ENCODE data around the gene TMEM144. TPM values are rescaled to one million over a fixed set of nuclear protein-coding genes. Genes with fewer than 3 reads are reported as not detected.

The TMEM144 gene
- total and polyA plus RNA-seq, 4 donors: 0.56 to 2.8 (median 1.6) TPM

GRCh38 chr4:158164768-158165213 lies 45.5 kb upstream of the TMEM144 start:
- DNase-seq (ENCODE audit: low spot score): no peak
- Histone ChIP-seq H3K27ac (ENCODE audit: low read depth in 1 of 2, low read length in 2 of 2) (no peak overlapping the region), H3K27me3 (ENCODE audit: control insufficient read depth in 4 of 4, insufficient read depth in 4 of 4, low read length in 3 of 4) (no peaks in the 10 kb centered on the region), H3K36me3 (ENCODE audit: control insufficient read depth in 4 of 4, insufficient read depth in 3 of 4, low read depth in 1 of 4, low read length in 3 of 4) (no peaks in the 10 kb centered on the region), H3K4me3 (ENCODE audit: low read depth in 1 of 3, low read length in 3 of 3) (no peak overlapping the region), H3K4me1 (ENCODE audit: control insufficient read depth in 4 of 4, insufficient read depth in 4 of 4, low read length in 3 of 4) (no peaks in the 10 kb centered on the region), H3K9me3 (ENCODE audit: control insufficient read depth in 4 of 4, low read length in 3 of 4) (no peaks in the 10 kb centered on the region), H3K9ac (ENCODE audit: low read depth in 1 of 2, low read length in 2 of 2) (no peak overlapping the region)
- whole genome bisulfite sequencing: 62% methylated on average over 3 of the region's 3 CpGs
- TF ChIP-seq RXRA (IDR thresholded peaks at IDR 0.05) (no peak), TAF1 (conservative IDR thresholded peaks at IDR 0.05) (no peak), FOXA2 (IDR thresholded peaks at IDR 0.05) (no peak), HNF4A (conservative IDR thresholded peaks at IDR 0.05) (no peak), JUND (IDR thresholded peaks at IDR 0.05) (no peak), REST (IDR thresholded peaks at IDR 0.05) (no peak), GABPA (IDR thresholded peaks at IDR 0.05 in 1 of 2, conservative IDR thresholded peaks at IDR 0.05 in 1 of 2) (no peak), ATF3 (IDR thresholded peaks at IDR 0.05) (no peak), RAD21 (IDR thresholded peaks at IDR 0.05) (no peak)

GRCh38 chr4:158166701-158167100 lies 43.6 kb upstream of the TMEM144 start:
- Histone ChIP-seq H3K36me3 (ENCODE audit: control insufficient read depth in 4 of 4, insufficient read depth in 3 of 4, low read depth in 1 of 4, low read length in 3 of 4) (no peaks in the 10 kb centered on the region), H3K4me1 (ENCODE audit: control insufficient read depth in 4 of 4, insufficient read depth in 4 of 4, low read length in 3 of 4) (no peaks in the 10 kb centered on the region), H3K9me3 (ENCODE audit: control insufficient read depth in 4 of 4, low read length in 3 of 4) (no peaks in the 10 kb centered on the region), H3K27me3 (ENCODE audit: control insufficient read depth in 4 of 4, insufficient read depth in 4 of 4, low read length in 3 of 4) (no peaks in the 10 kb centered on the region), H3K4me3 (ENCODE audit: low read depth in 1 of 3, low read length in 3 of 3) (no peak overlapping the region), H3K27ac (ENCODE audit: low read depth in 1 of 2, low read length in 2 of 2) (no peak overlapping the region), H3K9ac (ENCODE audit: low read depth in 1 of 2, low read length in 2 of 2) (no peak overlapping the region)
- 53% methylated on average over 2 of the region's 2 CpGs for WGBS
- no peak for DNase-seq (ENCODE audit: low spot score)
- TF ChIP-seq RXRA (IDR thresholded peaks at IDR 0.05) (no peak), SP1 (IDR thresholded peaks at IDR 0.05) (no peak), FOXA2 (IDR thresholded peaks at IDR 0.05) (no peak), HNF4A (conservative IDR thresholded peaks at IDR 0.05) (no peak), REST (IDR thresholded peaks at IDR 0.05) (no peak), FOXA1 (IDR thresholded peaks at IDR 0.05) (no peak), CTCF (IDR thresholded peaks at IDR 0.05; ENCODE audit: low read depth, low read length, missing input control) (no peak), EGR1 (IDR thresholded peaks at IDR 0.05; ENCODE audit: low read depth in 2 of 2) (no peak), MAX (IDR thresholded peaks at IDR 0.05) (no peak), HNF4G (IDR thresholded peaks at IDR 0.05) (no peak), GABPA (IDR thresholded peaks at IDR 0.05 in 1 of 2, conservative IDR thresholded peaks at IDR 0.05 in 1 of 2) (no peak), YY1 (IDR thresholded peaks at IDR 0.05) (no peak), RAD21 (IDR thresholded peaks at IDR 0.05) (no peak), TAF1 (conservative IDR thresholded peaks at IDR 0.05) (no peak), JUND (IDR thresholded peaks at IDR 0.05) (no peak), NR2F2 (IDR thresholded peaks at IDR 0.05) (no peak), ATF3 (IDR thresholded peaks at IDR 0.05) (no peak), ZBTB33 (IDR thresholded peaks at IDR 0.05) (no peak)

All from liver (tissue), 9 donors.